Dedifferentiated amniotic fluid mesenchymal stem cell (primary cell): Measurements from ENCODE around the gene MRPL21.

Experiments
- DNase-seq: peaks from one replicate; pipeline ENCODE4 v3.0.0-alpha.2; 2016; ENCODE audit errors: extremely low spot score

Gene MRPL21

DNA sequence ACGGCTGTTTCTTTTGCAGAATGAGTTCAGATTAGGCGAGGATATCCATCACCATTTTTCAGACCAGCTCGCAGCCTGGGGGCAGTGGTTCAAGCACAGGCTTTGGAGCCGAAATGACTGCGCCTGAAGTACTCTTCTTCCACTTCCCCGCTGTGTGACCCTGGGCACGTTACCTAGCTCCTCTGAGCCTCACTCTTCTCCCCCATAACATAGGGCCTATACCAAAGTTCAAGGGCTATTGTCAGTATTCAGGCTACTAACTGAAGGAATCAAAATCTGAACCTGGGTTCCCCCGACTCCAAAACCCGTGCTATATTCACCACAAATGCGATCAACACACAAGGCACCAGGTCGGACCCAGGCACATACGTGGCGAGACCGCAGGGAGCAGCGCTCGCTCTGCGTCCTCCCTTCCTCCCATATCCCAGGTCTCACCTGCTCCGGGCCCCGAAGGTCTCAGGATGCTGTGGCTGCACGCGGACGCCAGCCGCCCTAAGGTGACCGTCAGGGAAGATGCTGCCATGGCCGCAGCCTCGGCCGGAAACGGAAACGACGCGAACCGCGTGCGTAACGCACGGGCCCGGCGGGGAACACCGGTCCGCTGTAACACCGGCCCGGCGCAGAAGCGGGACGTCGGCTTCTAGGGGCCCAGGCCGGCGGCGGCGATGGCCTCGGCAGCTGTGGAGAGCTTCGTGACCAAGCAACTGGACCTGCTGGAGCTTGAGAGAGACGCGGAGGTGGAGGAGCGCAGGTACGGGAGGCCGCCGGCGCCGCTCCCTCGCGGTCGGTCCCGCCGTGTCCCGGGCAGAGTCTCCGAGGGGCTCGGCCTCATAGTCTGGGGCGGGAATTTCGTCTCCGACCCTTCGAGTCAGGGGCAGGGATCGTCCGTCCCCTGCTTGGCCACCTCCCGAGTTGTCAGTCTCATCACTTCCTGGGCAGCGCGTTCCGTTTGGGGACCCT, at the start of gene MRPL21, which contains the start of gene IGHMBP2:
Gene MRPL21 (minus strand): TSS at position 545 of the 960 bp plus-strand sequence. CDS start 22 bp downstream, at position 523.
Gene IGHMBP2 (plus strand): TSS at position 604 of the 960 bp plus-strand sequence. CDS start 62 bp downstream, at position 666.
- DNase-seq = peak; percentile 73

DNA sequence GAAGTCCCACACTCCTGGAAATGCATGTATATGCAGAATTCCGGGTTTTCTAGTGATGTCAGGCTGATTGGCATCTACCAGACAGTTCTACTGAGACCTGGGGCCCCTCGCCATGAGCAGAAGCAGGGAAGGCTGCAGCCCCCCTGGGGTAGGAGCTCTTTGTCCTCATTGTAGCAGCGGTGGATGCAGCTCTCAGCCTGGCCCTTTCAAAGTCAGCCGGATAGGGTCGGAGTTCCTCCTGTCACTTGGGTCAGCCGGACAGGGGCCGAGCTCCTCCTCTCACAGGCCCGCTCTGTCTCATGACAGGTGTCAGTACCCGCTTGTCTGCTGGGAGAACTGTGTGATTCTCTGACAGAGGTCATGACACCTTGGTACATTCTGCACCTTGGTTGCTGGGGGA, 47.1 kb upstream of the MRPL21 start:
- no peak for DNase-seq

DNA sequence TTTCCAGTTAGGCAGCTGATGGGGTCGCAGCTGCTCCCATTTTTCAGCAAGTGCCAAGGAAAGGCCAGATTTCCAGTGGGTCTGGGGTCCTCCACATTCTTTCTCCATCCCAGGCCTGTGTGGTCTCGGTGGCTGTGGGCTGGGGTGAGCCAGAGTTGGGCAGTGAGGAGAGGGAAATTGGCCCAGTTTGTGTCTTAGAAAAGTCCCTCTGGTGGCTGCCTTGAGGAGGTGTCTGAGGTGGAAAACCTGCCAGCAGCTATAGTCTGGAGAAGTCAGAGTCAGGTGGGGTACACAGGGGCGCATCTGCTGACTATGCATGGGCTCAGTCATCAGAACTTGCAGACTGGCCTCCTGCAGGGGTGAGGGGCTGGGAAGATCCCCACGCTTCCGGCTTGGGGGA, 46.6 kb upstream of the MRPL21 start:
- no peak for DNase-seq

DNA sequence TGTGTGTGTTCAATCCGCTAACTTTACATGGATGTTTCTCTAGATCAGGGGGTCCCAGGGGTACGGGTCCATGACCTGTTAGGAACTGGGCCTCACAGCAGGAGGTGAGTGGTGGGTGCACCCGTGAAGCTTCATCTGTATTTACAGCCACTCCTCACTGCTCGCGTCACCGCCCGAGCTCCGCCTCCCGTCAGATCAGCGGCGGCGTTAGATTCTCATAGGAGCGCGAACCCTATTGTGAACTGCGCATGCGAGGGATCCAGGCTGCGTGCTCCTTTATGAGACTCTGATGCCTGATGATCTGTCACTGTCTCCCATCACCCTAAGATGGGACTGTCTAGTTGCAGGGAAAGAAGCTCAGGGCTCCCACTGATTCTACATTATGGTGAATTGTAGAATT, 45.3 kb upstream of the MRPL21 start:
- no peak for DNase-seq

GRCh38 chr11:68948496-68948895, 44.9 kb upstream of the MRPL21 start:
- DNase-seq = no peak

DNA sequence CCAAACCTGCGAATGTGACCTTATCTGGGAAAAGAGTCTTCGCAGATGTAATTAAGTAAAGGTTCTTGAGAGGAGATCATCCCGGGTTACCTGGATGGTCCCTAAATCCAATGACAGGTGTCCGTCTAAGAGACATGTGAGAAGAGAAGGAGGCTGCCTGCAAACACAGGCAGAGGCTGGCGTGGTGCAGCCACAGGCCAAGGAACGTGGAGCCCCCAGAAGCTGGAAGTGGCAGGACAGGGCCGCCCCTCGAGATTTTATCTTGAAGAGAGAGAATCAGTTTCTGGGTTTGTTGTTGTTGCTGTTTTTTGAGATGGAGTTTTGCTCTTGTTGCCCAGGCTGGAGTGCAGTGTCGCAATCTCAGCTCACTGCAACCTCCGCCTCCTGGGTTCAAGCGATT, 43.5 kb upstream of the MRPL21 start:
- DNase-seq = no peak

- DNase-seq = peak; percentile 74
Observed at GRCh38 chr11:68946416-68947090, 42.9 kb upstream of the MRPL21 start.

DNA sequence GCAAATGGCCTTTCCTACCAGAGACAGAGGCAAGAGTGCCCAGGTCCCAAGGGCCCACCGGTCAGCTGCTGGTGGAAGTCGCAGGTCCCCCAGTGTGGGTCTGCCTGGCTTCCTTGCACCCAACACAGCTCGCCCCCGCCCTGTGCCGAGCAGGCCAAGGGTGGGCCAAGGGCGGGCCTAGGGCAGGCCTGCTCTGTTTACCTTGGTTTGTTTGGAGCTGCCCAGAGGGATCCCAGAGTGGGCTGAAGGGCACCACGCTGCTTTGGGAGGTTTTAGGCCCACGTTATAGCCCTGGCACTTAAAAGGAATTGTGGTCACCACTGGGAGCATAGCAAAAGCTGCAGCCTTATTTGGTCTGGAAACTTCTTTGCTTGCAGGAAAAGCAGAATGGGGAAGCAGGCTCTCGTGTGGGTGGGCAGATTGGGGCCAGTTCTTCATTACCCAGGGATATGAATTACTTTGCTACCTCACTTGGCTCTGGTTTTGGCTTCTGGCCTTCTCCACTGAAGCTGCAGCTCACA, 39.2 kb upstream of the MRPL21 start:
- no peak for DNase-seq

GRCh38 chr11:68942095-68942620, 38.5 kb upstream of the MRPL21 start:
- no peak for DNase-seq

DNA sequence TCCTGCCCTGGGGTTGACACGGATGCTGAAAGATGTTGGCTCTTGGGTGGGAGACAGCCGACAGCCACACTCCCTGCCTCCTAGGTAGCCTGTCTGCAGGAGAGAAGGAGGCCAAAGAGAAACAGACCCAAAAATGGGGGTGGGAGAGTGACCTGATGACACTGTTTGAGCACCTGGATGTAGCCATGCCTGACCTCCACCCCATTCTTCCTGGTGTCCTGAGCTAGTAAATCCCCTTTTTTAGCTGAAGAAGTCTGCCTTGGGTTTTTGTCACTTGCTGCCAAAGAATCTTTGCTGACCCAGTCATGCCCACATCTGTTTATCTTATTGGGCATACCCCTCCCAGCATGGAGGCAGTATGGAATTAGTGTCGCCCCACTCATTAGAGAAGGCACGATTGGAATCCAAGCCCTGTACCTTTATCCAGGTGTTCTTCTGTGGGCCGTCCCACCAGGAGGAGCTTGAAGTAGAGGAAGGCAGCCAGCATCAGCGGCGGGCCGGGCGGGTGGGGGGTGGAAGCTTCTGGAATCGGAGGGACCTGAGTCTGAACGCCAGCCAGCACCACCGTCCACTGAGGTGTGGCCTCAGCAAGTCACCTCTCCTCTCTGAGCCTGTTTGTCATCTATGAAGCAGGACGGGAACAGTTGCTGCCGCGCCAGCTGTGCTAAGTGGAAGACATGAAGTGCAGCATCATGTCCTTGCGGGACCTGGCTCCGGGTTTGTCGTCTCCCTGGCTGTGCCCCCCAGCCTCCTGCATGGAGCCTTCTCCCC, 37.9 kb upstream of the MRPL21 start:
- DNase-seq = no peak

GRCh38 chr11:68940651-68941323, 37.2 kb upstream of the MRPL21 start:
- no peak for DNase-seq

DNA sequence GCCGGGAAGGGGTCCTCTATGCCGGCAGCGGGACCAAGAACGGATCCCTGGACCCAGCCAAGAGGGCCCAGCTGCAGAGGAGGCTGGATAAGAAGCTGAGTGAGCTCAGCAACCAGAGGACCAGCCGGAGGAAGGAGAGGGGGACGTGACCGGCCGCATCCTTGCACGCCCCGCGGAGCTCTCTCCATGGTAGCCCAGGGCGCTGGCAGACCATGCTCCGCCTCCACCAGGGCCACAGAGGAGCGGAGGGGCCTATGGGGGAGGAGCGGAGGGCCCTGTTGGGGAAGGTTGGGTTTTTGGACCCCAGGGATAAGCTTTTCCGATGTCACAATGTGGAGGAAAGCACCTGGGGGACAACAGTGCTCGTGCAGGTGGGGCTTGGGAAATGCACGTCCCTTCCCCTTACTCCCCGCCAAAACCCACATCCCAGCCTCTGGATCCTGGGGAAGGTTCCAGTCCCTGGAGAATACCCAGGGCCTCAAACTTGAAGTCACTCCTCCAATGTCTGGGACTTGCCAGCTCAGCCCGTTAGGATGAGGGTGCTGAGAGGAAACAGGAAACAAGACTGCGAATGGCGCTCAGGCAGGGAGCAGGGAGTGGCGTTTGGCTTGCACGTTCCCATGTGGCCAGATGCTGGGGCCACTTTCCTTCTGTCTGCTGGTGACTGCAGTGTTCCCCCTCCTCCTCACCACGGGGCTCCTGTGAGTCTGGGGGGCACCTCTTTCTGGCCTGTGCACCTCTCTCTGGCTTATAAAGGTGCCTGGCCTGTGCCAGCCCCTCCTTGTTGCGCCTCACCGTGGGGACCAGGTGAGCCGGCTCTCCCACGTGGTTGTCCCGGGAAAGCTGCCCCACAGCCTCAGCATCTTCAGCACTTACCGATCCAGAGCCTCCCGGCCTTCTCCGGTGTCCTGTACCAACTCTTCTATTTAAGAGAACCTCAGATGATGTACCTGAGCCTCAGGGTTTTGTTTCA, 36.2 kb upstream of the MRPL21 start:
- no peak for DNase-seq

DNA sequence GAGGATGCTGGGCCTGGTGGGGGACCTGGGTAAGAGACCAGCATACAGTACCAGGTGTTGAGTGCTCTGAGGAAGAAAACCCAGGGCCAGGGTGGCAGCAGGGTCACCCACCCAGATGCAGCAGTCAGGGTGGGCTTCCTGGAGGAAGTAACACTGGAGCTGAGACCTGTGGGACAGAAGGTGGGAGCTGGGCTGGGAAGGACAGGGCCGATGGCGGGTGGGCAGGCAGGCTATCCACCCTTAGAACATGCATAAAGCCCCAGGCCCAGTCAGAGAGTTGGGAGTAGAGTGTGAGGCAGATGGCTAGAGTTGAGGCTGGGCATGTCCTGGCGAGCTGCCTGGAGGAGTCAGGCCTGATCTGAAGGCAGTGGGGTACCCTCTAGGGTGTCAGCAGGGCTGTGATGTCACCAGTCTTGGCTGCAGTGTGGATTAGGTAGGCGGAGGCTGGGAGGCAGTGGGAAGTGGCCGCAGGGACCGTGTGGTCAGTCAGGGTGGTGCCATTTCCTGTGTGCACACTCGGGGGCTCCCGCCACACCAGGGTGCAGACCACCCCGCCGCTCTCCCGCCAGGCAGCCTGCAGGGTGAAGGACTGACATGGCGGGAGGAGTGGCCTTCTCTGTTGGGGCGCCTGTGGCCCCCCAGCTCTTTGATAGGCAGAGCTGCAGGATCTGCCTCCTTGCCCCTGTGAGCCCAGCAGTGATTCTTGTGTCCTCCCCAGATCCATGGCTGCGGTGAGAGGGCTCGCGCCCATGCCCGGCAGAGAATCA, 35.4 kb upstream of the MRPL21 start:
- no peak for DNase-seq

DNA sequence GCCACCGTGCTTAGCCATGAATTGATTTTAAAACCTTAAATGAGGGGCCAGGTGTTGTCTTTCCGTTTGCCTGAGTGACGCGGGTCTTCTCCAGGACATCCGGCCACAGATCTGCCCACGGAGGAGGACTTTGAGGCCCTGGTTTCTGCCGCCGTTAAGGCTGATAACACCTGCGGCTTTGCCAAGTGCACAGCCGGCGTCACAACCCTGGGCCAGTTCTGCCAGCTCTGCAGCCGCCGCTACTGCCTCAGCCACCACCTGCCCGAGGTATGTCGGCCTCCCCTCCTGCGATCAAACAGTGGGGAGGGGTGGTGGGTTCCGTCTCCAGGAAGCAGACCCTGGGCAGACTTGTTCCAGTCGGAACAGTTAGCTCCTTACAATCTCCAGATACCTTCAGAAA, 34.5 kb upstream of the MRPL21 start:
- no peak for DNase-seq

DNA sequence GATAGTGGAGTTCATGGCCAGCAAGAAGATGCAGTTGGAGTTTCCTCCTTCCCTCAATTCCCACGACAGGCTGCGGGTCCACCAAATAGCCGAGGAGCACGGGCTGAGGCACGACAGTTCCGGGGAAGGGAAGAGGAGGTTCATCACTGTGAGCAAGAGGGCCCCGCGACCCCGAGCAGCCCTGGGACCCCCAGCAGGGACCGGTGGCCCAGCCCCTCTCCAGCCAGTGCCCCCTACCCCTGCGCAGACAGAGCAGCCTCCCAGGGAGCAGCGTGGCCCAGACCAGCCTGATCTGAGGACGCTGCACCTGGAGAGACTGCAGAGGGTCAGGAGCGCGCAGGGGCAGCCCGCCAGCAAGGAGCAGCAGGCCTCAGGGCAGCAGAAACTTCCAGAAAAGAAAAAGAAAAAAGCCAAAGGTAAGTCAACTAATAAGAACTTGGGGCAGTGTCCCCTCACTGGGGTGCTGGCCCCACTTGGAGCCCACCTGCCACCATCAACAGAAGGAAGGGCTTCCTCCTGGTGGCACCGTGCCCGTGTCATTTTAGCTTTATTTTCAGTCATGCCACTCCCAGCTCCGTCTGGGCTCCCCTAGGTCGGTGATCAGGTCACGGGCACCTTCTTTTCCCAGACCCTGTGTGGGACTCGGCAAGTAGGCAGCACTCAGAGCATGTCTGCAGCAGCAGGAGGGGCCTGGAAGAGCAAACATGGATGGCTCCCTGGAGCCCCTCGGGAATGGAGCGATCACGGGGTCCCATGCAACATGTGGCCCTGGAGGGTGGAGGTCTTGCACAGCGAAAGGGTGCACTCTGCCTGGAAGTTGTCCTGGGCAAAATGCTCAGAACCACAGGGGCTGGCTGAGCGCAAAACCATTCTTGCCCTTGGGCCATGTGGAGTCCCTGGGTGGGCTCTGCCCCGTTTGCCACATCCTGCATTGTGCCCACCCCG, 33.3 kb upstream of the MRPL21 start:
- no peak for DNase-seq

GRCh38 chr11:68936358-68936636, 32.7 kb upstream of the MRPL21 start:
- no peak for DNase-seq

DNA sequence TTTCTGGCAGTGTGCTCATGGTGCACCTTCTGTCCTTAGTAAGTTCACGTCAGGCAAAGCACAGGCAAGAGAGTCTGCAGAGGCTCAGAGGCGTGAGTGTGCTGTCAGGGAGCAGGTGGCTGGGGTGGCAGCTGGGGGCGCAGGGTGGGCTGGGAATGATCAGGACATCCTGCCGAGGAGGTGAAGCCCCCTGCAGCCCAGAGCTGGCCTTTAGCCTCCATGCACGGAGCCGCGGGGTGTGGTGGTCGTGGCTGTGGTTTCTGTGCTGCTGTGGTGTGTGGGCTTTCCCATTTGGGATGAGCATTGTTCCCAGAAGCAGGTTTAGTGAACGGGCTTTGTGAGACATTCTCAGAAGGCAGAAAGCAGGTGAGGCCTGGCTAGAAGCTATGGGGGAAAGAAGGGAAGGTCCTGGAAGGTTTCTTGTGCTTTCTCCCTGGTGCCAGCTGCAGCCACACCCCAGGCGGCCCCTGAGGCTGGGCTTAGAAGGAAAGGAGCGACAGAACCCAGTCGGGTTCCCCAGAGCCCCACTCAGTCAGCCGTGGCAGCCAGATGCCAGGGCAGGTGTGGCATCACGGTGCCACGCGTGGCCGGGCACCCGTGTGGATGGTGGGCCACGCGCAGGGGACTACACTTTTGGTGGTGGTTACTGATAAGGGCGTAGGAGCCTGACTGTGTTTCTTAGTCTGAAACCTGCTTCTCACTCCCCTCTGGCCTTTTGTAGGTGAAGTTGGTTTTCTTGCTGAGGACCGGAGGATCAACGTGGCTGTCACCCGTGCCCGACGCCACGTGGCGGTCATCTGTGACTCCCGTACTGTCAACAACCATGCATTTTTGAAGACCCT, 32.1 kb upstream of the MRPL21 start:
- no peak for DNase-seq
